Activated CD4-positive, alpha-beta T cell treated with anti-CD3 and anti-CD28 coated beads for 1 hour (primary cell): ENCODE data around the gene WASF2.
"Not testable (repeated sequence)": the region's sequence is repeated elsewhere in the genome, so short reads cannot be mapped to it uniquely, and the experiment has no call there.

Experiments
- DNase-seq: peaks from one replicate; pipeline ENCODE4 v3.0.0-alpha.2; 2020

Gene WASF2

GRCh38 chr1:27414091-27414490 lies 75.9 kb downstream of the WASF2 start:
- DNase-seq: no peak

GRCh38 chr1:27413004-27413403 lies 77.0 kb downstream of the WASF2 start:
- DNase-seq: no peak

- no peak for DNase-seq
Measured at GRCh38 chr1:27412502-27412901, 77.5 kb downstream of the WASF2 start.

- DNase-seq: no peak
Measured at GRCh38 chr1:27410709-27411108, 79.3 kb downstream of the WASF2 start.

- no peak for DNase-seq
Measured at GRCh38 chr1:27409669-27410068, 80.3 kb downstream of the WASF2 start.

GRCh38 chr1:27408151-27408550 lies 81.8 kb downstream of the WASF2 start:
- no peak for DNase-seq

- not testable (repeated sequence) for DNase-seq
Measured at GRCh38 chr1:27406791-27407190, 83.2 kb downstream of the WASF2 start.

GRCh38 chr1:27406362-27406680 lies 83.6 kb downstream of the WASF2 start:
- no peak for DNase-seq

GRCh38 chr1:27405598-27406361 lies 84.2 kb downstream of the WASF2 start:
- DNase-seq: not testable (repeated sequence)

- DNase-seq: no peak
Measured at GRCh38 chr1:27405074-27405473, 84.9 kb downstream of the WASF2 start.

GRCh38 chr1:27403931-27404330 lies 86.0 kb downstream of the WASF2 start:
- no peak for DNase-seq

GRCh38 chr1:27403065-27403726 lies 86.8 kb downstream of the WASF2 start:
- DNase-seq: no peak

GRCh38 chr1:27402349-27402754 lies 87.6 kb downstream of the WASF2 start:
- no peak for DNase-seq

- DNase-seq: no peak
Measured at GRCh38 chr1:27400963-27401341, 89.0 kb downstream of the WASF2 start.

GRCh38 chr1:27400082-27400962 lies 89.6 kb downstream of the WASF2 start:
- no peak for DNase-seq

- no peak for DNase-seq
Measured at GRCh38 chr1:27399251-27400025, 90.5 kb downstream of the WASF2 start.

- no peak for DNase-seq
Measured at GRCh38 chr1:27398405-27399149, 91.4 kb downstream of the WASF2 start.

- no peak for DNase-seq
Measured at GRCh38 chr1:27397749-27398148, 92.2 kb downstream of the WASF2 start.

- DNase-seq: no peak
Measured at GRCh38 chr1:27397110-27397509, 92.9 kb downstream of the WASF2 start.

GRCh38 chr1:27395441-27396195 lies 94.3 kb downstream of the WASF2 start:
- DNase-seq: peak; percentile 71

- DNase-seq: no peak
Measured at GRCh38 chr1:27394925-27395324, 95.0 kb downstream of the WASF2 start.
